Stimulated activated naive CD8-positive, alpha-beta T cell treated with anti-CD3 and anti-CD28 coated beads, Interleukin-15, Interleukin-2, amounts not matched to agents 100 ng/mL and 50 ng/mL, for 24 hours (primary cell): ENCODE results near the gene SERPINA4.

ENCODE experiments used
- H3K27ac Mint-ChIP-seq: one replicate; pipeline ENCODE4 v1.8.0; 2021; ENCODE audit warnings: mild to moderate bottlenecking, mixed read lengths
- H3K27me3 Mint-ChIP-seq: one replicate; pipeline ENCODE4 v1.8.0; 2021; ENCODE audit warnings: mixed read lengths
- H3K36me3 Mint-ChIP-seq: one replicate; pipeline ENCODE4 v1.8.0; 2021; ENCODE audit warnings: low read depth, mixed read lengths
- H3K4me1 Mint-ChIP-seq: one replicate; pipeline ENCODE4 v1.8.0; 2021; ENCODE audit warnings: low read depth, mixed read lengths
- H3K4me3 Mint-ChIP-seq: one replicate; pipeline ENCODE4 v1.8.0; 2021; ENCODE audit warnings: mild to moderate bottlenecking, mixed read lengths
- H3K9me3 Mint-ChIP-seq: one replicate; pipeline ENCODE4 v1.8.0; 2021; ENCODE audit warnings: mixed read lengths

SERPINA4 gene

GRCh38 chr14:94548999-94549985 is 11.9 kb upstream of the SERPINA4 start:
- Mint-ChIP-seq H3K36me3 (no peaks in the 10 kb centered on the region), H3K4me3 (no peak overlapping the region), H3K9me3 (peaks cover under 1% of the 10 kb centered on the region), H3K4me1 (no peaks in the 10 kb centered on the region), H3K27me3 (peaks cover 18% of the 10 kb centered on the region), H3K27ac (peak overlapping the region; percentile 24)

GRCh38 chr14:94550041-94550440 is 11.2 kb upstream of the SERPINA4 start:
- peaks cover 21% of the 10 kb centered on the region for H3K27me3 Mint-ChIP-seq
- no peak overlapping the region for H3K4me3 Mint-ChIP-seq
- H3K36me3 Mint-ChIP-seq, result no peaks in the 10 kb centered on the region
- no peaks in the 10 kb centered on the region for H3K4me1 Mint-ChIP-seq
- no peak overlapping the region for H3K27ac Mint-ChIP-seq
- peaks cover 7% of the 10 kb centered on the region for H3K9me3 Mint-ChIP-seq

- Mint-ChIP-seq H3K36me3 (no peaks in the 10 kb centered on the region), H3K27me3 (peaks cover 31% of the 10 kb centered on the region), H3K9me3 (peaks cover 19% of the 10 kb centered on the region), H3K4me1 (no peaks in the 10 kb centered on the region), H3K4me3 (no peak overlapping the region), H3K27ac (no peak overlapping the region)
Observed at GRCh38 chr14:94555991-94556390, 5.3 kb upstream of the SERPINA4 start.

- H3K4me1 Mint-ChIP-seq, result no peaks in the 10 kb centered on the region
- no peak overlapping the region for H3K4me3 Mint-ChIP-seq
- no peak overlapping the region for H3K27ac Mint-ChIP-seq
- peaks cover 19% of the 10 kb centered on the region for H3K9me3 Mint-ChIP-seq
- no peaks in the 10 kb centered on the region for H3K36me3 Mint-ChIP-seq
- peaks cover 29% of the 10 kb centered on the region for H3K27me3 Mint-ChIP-seq
Observed at GRCh38 chr14:94557327-94557726, 3.9 kb upstream of the SERPINA4 start.

- no peak overlapping the region for H3K4me3 Mint-ChIP-seq
- H3K4me1 Mint-ChIP-seq, result no peaks in the 10 kb centered on the region
- no peak overlapping the region for H3K27ac Mint-ChIP-seq
- peaks cover 19% of the 10 kb centered on the region for H3K9me3 Mint-ChIP-seq
- no peaks in the 10 kb centered on the region for H3K36me3 Mint-ChIP-seq
- peaks cover 16% of the 10 kb centered on the region for H3K27me3 Mint-ChIP-seq
Observed at GRCh38 chr14:94558842-94559241, 2.4 kb upstream of the SERPINA4 start.

GRCh38 chr14:94559638-94560290 is 1.5 kb upstream of the SERPINA4 start:
- no peaks in the 10 kb centered on the region for H3K36me3 Mint-ChIP-seq
- H3K27me3 Mint-ChIP-seq, result peaks cover 16% of the 10 kb centered on the region
- H3K4me1 Mint-ChIP-seq, result no peaks in the 10 kb centered on the region
- no peak overlapping the region for H3K27ac Mint-ChIP-seq
- H3K9me3 Mint-ChIP-seq, result peaks cover 15% of the 10 kb centered on the region
- H3K4me3 Mint-ChIP-seq, result no peak overlapping the region

- Mint-ChIP-seq H3K4me3 (no peak overlapping the region), H3K9me3 (peaks cover 10% of the 10 kb centered on the region), H3K27ac (no peak overlapping the region), H3K36me3 (no peaks in the 10 kb centered on the region), H3K27me3 (peaks cover 11% of the 10 kb centered on the region), H3K4me1 (no peaks in the 10 kb centered on the region)
Observed at GRCh38 chr14:94560291-94560665, 964 bp upstream of the SERPINA4 start.

- Mint-ChIP-seq H3K27me3 (peaks cover 9% of the 10 kb centered on the region), H3K4me3 (no peak overlapping the region), H3K4me1 (no peaks in the 10 kb centered on the region), H3K27ac (no peak overlapping the region), H3K9me3 (peaks cover 3% of the 10 kb centered on the region), H3K36me3 (no peaks in the 10 kb centered on the region)
Observed at GRCh38 chr14:94561656-94562010, 391 bp downstream of the SERPINA4 start.

- Mint-ChIP-seq H3K36me3 (no peaks in the 10 kb centered on the region), H3K4me3 (no peak overlapping the region), H3K27ac (no peak overlapping the region), H3K9me3 (no peaks in the 10 kb centered on the region), H3K4me1 (no peaks in the 10 kb centered on the region), H3K27me3 (peaks cover 9% of the 10 kb centered on the region)
Observed at GRCh38 chr14:94562022-94562421, 780 bp downstream of the SERPINA4 start.

GRCh38 chr14:94562941-94563883 is 2.0 kb downstream of the SERPINA4 start:
- no peaks in the 10 kb centered on the region for H3K4me1 Mint-ChIP-seq
- no peak overlapping the region for H3K4me3 Mint-ChIP-seq
- no peaks in the 10 kb centered on the region for H3K9me3 Mint-ChIP-seq
- no peak overlapping the region for H3K27ac Mint-ChIP-seq
- H3K36me3 Mint-ChIP-seq, result no peaks in the 10 kb centered on the region
- peaks cover under 1% of the 10 kb centered on the region for H3K27me3 Mint-ChIP-seq

- Mint-ChIP-seq H3K36me3 (no peaks in the 10 kb centered on the region), H3K27me3 (no peaks in the 10 kb centered on the region), H3K27ac (no peak overlapping the region), H3K4me1 (no peaks in the 10 kb centered on the region), H3K9me3 (no peaks in the 10 kb centered on the region), H3K4me3 (no peak overlapping the region)
Observed at GRCh38 chr14:94564381-94564780, 3.1 kb downstream of the SERPINA4 start.

- H3K4me1 Mint-ChIP-seq, result no peaks in the 10 kb centered on the region
- H3K4me3 Mint-ChIP-seq, result no peak overlapping the region
- no peak overlapping the region for H3K27ac Mint-ChIP-seq
- no peaks in the 10 kb centered on the region for H3K9me3 Mint-ChIP-seq
- H3K27me3 Mint-ChIP-seq, result no peaks in the 10 kb centered on the region
- no peaks in the 10 kb centered on the region for H3K36me3 Mint-ChIP-seq
Observed at GRCh38 chr14:94568186-94568585, 6.9 kb downstream of the SERPINA4 start.

GRCh38 chr14:94569381-94570001 is 8.2 kb downstream of the SERPINA4 start:
- H3K27me3 Mint-ChIP-seq, result no peaks in the 10 kb centered on the region
- H3K27ac Mint-ChIP-seq, result no peak overlapping the region
- no peaks in the 10 kb centered on the region for H3K36me3 Mint-ChIP-seq
- no peak overlapping the region for H3K4me3 Mint-ChIP-seq
- H3K9me3 Mint-ChIP-seq, result no peaks in the 10 kb centered on the region
- H3K4me1 Mint-ChIP-seq, result no peaks in the 10 kb centered on the region

GRCh38 chr14:94570002-94570400 is 8.8 kb downstream of the SERPINA4 start:
- no peak overlapping the region for H3K27ac Mint-ChIP-seq
- no peak overlapping the region for H3K4me3 Mint-ChIP-seq
- H3K9me3 Mint-ChIP-seq, result no peaks in the 10 kb centered on the region
- no peaks in the 10 kb centered on the region for H3K36me3 Mint-ChIP-seq
- no peaks in the 10 kb centered on the region for H3K4me1 Mint-ChIP-seq
- H3K27me3 Mint-ChIP-seq, result no peaks in the 10 kb centered on the region
